ENCODE data around the gene PIK3CB.
"Not testable (repeated sequence)": the region's sequence is repeated elsewhere in the genome, so short reads cannot be mapped to it uniquely, and the experiment has no call there.

PIK3CB gene

DNA sequence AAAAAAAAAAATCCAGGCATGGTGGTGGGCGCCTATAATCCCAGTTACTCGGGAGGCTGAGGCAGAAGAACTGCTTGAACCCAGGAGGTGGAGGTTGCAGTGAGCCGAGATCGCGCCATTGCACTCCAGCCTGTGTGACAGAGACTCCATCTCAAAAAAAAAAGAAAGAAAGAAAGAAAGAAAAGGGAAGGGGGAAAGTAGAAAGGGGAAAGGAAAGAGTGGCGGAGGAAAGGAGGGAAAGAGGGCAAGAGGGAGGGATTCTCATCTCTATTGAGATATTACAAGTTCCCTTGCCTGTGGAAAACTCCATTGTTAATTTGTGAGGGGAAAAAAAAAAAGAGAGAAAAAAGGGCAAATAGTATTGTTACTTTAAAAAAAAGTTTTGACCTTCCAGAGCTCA, 32.5 kb downstream of the PIK3CB start:
- not testable (repeated sequence) for DNase-seq

DNA sequence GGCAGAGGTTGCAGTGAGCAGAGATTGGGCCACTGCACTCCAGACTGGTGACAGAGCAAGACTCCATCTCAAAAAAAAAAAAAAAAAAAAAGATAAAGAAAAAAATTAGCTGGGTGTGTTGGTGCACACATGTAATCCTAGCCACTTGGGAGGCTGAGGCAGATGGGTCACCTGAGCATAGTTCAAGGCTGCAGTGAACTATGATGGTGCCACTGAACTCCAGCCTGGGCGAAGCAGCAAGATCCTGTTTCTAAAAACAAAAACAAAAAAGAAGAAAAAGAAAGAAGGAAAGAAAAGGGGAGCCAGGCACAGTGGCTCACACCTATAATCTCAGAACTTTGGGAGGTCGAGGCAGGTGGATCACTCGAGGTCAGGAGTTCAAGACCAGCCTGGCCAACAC, 32.9 kb downstream of the PIK3CB start:
- DNase-seq = no peak

DNA sequence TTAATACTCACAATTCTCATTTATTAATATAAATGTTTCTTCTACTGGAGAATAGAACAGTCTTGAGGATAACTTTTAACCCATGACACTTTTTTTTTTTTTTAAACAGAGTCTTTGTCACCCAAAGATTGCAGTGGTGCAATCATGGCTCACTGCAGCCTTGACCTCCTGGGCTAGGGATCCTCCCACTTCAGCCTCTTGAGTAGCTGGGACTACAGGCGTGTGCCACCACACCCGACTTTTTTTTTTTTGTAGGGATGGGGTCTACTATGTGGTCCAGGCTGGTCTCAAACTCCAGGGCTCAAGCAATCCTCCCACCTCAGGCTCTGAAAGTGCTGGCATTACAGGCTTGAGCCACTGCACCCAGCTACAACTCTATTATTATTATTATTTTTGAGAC, 34.5 kb downstream of the PIK3CB start:
- no peak for DNase-seq

DNA sequence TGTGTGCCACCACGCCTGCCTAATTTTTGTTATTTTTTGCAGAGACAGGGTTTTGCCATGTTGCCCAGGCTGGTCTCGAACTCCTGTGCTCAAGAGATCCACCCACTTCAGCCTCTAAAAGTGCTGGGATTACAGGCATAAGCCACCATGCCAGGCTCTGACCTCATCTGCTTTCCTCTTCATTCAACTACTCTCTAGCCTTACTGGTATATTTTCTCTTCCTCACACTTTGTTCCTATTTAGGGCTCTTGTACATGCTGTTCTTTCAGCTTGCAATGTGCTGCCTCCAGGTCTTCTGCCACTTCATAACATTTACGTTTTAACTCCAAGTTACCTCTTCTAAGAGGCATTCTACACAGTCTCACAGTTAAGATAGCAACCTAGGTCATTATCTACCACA, 34.9 kb downstream of the PIK3CB start:
- no peak for DNase-seq

- DNase-seq = no peak
Measured at GRCh38 chr3:138797508-138798038, 37.2 kb downstream of the PIK3CB start.

- no peak for DNase-seq
Measured at GRCh38 chr3:138796761-138797160, 38.0 kb downstream of the PIK3CB start.

DNA sequence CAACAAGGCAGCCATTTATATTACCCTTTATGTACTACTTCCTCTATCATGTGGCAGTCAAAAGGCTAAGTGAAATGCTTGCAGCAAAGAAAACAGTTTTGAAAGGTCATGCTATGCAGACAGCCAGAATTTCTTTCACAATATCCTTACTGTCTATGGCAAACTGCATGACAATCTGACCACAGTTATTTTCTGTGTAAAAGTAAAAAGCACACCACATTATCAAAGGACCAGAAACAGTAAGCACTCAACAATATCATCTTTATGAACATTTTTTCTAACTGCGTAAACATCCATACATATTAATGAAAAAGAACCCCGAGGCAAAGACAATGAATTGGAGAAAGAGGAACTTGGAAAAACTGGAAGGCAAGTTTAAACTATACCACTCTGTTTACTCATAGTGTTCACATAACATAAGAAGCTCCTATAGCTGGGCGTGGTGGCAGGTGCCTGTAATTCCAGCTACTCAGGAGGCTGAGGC, 47.9 kb downstream of the PIK3CB start:
- DNase-seq = no peak

- no peak for DNase-seq
Measured at GRCh38 chr3:138785951-138786350, 48.8 kb downstream of the PIK3CB start.

DNA sequence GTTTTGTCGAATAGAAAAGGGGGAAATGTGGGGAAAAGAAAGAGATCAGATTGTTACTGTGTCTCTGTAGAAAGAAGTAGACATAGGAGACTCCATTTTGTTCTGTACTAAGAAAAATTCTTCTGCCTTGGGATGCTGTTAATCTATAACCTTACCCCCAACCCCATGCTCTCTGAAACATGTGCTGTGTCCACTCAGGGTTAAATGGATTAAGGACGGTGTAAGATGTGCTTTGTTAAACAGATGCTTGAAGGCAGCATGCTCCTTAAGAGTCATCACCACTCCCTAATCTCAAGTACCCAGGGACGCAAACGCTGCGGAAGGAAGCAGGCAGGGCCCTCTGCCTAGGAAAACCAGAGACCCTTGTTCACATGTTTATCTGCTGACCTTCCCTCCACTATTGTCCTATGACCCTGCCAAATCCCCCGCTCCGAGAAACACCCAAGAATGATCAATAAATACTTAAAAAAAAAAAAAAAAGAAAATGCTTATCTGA, 49.3 kb downstream of the PIK3CB start:
- peak; percentile 7 for DNase-seq

- DNase-seq = no peak
Measured at GRCh38 chr3:138782755-138783154, 52.0 kb downstream of the PIK3CB start.

- DNase-seq = no peak
Measured at GRCh38 chr3:138781012-138781470, 53.7 kb downstream of the PIK3CB start.

DNA sequence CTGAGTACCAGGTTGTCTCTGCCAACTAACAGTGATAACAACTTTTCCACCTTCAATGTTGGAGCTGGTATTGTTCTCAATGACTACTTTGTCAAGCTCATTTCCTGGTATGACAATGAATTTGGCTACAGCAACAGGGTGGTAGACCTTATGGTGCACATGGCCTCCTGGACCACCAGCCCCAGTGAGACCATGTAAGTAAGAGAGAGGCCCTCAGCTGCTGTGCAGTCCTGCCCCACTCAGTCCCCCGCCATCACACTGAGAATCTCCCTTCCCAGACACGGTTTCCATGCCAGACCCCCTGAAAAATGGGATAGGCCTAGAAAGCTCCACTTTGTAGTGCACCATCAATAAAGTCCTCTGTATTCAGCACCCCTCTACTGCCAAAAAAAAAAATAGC, 56.1 kb downstream of the PIK3CB start:
- no peak for DNase-seq

DNA sequence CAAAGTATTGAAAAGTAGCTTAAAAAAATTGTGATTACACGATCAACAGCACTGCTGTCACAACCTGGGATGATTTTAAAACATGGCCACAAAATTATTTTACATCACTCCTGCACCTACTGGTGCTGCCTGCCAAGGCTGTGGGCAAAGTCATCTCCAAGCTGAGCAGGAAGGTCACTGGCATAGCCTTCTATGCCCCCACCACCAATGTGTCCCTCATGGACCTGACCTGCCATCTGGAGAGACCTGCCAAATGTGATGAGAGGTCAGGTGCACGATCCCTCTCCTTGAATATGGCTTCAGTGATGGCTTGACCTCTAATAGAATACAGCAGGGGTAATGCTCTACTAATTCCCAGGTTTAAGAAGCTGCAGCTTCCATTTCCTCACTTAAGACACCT, 57.8 kb downstream of the PIK3CB start:
- DNase-seq = no peak

- peak; percentile 81 for DNase-seq
Measured at GRCh38 chr3:138775254-138775595, 59.5 kb downstream of the PIK3CB start.

DNA sequence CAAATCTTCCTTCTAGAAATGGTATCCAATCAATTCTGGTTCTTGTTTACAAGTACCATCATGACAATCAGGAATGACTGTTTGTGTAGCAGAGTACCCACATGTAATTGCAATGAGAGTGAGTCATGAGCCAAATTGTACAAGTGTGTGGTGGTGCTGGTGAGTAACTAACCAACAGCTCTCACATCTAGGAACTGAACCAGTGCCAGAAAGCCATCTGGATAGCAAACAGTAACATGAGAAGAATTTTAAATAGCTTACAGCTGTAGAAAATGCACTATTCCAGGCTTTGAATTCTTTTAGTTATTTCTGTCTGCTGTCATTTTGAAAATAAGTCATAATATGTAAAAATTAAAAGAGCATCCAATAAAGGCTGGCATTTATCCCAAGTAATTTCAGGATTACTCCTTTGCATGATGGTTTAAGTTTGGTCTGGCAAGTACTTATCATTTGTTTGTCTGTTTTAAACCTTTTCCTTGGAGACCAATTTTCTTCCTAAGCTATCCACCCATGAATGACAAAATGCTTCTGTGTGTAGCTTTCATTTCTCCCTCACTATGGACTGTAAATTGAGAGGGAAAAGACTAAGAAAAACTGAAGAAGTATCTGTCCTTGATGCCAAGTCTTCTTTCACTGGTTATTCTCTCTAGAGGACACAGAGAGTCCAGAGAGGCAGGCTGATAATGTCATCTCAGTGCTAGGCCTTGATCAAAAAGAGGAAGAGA, 60.0 kb downstream of the PIK3CB start:
- DNase-seq = peak; percentile 96

GRCh38 chr3:138771585-138771984, 63.1 kb downstream of the PIK3CB start:
- no peak for DNase-seq

DNA sequence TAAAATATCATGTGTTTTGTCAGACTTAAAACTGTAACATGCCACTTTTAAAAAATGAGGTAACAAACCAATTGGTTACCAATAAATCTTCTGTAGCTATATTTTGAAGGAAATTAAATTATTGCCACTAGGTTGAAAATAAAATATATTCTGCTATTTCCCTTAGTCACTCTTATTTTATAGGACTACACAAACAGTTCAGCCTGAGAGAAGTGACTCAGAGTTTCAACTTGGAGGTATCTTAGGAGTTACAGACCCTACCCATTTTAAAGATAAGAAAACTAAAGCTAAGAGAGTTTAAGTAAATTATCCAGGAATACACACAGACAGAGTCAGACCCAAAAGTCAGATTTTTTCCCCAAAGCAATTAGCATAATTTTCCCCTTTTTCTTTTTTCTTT, 65.1 kb downstream of the PIK3CB start:
- no peak for DNase-seq

GRCh38 chr3:138768946-138769345, 65.8 kb downstream of the PIK3CB start:
- no peak for DNase-seq

DNA sequence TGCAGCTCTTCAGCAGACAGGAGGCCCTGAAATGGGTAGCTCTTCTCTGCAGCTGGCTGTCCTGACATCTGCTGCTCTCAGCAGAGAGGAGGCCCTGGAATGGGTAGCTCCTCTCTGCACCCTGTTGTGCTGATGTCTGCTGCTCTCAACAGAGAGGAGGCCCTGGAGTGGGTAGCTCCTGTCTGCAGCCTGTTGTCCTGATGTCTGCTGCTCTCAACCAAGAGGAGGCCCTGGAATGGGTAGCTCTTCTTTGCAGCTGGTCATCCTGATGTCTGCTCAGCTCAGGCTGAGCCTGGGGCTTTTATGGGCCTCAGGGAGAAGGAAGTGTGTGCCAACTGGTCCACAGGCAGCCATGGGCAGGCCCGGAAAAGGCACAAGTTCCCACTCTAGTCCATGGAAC, 66.6 kb downstream of the PIK3CB start:
- no peak for DNase-seq

- no peak for DNase-seq
Measured at GRCh38 chr3:138767498-138768104, 67.1 kb downstream of the PIK3CB start.

DNA sequence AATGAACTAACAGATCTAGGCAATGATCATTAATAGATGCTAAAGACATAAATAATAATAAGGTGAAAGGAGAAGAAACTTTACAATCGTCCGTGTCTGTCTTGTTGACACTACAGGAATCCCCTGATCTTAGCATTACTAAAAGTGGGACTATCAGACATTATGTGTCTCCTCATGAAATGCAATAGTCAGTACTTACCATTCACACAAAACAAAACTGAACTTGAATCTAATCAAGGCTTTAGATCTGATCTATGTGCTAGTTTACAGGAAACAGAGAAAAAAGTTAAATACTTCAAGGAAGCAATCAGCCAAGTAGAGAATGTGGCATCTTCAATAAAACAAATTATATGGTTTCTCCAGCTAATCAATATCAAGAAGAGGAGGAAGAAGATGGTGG, 73.7 kb downstream of the PIK3CB start:
- DNase-seq = no peak

GRCh38 chr3:138748190-138748589, 86.5 kb downstream of the PIK3CB start:
- DNase-seq = no peak

- DNase-seq = no peak
Measured at GRCh38 chr3:138747225-138747624, 87.5 kb downstream of the PIK3CB start.

- no peak for DNase-seq
Measured at GRCh38 chr3:138740072-138740471, 94.7 kb downstream of the PIK3CB start.
